ENCODE results near the gene ITSN1. TPM values are rescaled to one million over a fixed set of nuclear protein-coding genes. Genes with fewer than 3 reads are reported as not detected.

ITSN1 gene
- total RNA-seq, 1 experiment from 2014 or later, result 53.0 TPM

DNA sequence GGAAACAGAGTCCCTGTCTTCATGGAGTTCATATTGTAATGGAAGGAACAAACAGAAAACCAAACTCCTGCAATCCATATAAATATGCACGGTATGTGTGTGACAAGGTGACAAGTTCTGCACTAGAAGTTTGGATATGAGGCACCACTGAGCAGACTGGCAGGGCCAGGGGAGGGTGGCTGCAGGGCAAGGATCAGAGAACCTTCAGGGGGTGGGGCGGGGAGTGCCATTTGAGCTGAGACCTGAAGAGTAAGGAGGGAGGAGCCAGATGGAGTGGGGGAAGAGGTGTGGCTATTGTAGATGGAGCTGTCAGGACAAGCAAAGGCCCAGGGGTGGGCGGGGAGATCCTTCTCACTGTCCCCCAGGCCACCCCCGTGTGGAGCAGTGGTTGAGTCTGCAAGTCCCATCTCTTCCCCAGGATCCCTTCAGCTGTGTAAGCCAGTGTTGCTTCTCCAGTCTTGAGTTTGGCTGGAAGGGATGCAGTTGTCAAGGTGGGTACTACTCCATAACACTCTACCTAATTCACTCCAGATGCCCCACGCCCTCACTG lies 196.9 kb downstream of the ITSN1 start:
- DNase-seq (ENCODE audit: low spot score), result no peak

DNA sequence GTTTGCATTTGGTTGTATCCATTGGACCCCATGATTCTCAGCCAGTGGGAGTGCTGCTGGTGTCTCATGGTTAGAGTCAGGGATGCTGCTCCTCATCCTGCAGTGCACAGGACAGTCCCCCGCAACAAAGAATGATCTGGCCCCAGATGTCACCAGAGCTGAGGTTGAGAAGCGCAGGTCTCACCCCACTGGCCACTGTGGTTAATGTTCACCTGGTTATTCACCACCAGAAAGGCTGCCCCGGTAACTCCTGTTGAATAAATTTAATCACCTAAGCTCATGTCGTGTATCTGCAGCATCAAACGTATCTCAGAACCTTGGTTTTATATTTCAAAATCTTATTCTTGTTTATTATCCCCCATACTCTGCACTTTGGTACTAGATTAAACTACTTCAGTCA lies 197.5 kb downstream of the ITSN1 start:
- no peak for DNase-seq (ENCODE audit: low spot score)

DNA sequence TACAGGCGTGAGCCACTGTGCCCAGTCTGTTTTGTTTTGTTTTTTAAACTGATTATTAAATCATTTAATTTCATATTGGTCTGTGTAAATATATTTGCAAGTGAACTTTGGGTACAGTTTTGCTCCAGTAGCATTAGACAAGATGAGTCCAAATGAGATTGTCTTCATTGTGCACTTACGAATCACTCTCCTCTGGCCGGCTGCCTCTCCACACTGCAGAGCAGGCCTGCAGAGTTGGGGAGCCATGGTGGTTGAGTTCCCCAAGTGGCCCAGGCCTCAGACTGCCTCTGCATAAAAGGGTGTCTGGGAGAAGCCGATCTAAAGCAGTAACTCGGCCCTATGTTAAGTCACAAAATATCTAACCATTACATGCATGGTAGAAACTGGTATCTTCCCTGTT lies 198.5 kb downstream of the ITSN1 start:
- no peak for DNase-seq (ENCODE audit: low spot score)

DNA sequence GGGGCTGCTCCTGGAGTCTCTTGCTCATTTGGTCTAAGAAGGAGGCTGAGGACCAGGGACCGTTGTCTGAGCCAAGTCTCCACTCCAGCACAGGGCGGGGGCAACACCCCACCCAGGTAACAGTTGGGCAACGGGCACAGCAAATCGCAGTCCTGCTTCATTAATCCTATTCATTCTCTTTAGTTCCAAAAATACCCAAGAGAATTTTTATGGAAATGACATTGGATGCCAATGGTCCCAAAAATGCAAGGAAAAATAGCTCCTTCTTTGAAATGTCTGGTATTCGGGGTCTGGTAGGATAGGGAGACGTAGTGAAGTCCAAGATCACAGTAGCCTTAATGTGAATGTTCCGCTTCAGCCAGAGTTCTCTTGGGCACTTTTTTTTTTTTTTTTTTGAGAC lies 199.3 kb downstream of the ITSN1 start:
- DNase-seq (ENCODE audit: low spot score), result no peak

DNA sequence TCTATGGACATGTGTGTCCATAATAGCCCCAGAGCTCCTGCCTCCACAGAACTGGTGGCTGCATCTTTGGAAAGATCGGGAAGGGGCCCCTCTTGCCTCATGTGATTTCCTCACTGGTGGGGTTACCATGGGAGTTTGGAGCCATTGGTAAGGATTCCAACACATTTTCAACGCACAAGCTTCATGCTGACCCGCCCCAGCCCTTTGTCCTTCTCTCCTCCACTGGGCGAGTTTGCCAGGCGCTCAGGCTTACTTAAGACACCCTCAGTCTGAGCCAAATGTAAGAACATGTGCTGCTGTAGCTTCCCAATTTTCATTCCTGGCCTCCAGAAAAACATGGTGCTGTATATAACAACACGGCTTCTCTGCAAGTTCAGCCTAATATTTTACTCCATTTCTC lies 200.9 kb downstream of the ITSN1 start:
- DNase-seq (ENCODE audit: low spot score), result no peak

DNA sequence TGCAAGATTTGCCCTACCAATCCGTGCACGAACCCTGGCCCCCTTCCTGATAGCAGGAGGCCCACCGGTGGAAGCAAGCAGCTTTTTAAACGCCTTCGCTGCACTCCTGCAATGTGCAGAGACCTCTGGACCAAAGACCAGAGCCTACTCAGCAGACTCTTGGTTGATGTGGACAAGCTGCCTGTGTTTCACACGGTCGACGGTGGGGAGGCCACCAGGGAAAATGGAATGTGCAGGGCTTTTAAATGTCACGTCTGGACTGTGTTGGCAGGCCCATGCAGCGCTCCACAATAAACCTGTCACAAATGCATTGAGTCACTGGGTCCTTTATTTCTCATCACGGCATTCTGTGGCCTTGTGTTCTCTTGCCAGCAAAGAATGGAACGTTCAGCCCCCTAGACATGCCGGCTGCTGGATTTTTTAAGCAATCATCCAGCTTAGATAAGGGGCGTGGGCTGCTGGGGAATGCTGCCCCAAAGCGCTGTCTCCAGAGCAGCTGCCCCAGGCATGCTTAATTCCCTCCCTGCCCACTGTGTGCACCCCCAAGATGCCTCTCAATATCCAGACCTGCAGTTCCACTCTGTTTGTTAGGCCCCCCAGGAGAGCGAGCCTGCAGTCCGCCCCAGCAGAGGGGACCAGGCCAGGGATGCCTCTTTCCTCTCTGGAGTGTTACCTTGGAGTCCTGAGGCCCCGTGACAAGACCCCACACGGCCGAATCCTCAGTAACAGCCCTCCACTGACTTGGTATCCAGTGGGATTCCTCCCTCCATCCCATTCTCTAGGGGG lies 202.0 kb downstream of the ITSN1 start:
- DNase-seq (ENCODE audit: low spot score), result no peak

DNA sequence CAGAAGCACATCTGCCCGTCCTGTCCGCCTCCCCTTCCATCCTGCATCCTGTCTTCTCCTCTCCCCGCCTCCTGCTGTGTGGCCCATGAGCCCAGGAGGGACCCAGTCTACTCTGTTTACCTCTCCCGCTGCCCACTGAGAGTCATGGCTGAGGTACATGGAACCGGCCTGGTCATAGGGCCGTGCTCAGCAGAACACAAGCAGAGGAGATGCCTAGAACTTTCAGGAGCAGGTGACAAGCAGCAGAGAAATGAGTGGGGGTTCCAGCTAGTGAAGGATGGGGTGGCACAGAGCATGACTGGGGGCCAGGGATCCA lies 202.5 kb downstream of the ITSN1 start:
- no peak for DNase-seq (ENCODE audit: low spot score)

DNA sequence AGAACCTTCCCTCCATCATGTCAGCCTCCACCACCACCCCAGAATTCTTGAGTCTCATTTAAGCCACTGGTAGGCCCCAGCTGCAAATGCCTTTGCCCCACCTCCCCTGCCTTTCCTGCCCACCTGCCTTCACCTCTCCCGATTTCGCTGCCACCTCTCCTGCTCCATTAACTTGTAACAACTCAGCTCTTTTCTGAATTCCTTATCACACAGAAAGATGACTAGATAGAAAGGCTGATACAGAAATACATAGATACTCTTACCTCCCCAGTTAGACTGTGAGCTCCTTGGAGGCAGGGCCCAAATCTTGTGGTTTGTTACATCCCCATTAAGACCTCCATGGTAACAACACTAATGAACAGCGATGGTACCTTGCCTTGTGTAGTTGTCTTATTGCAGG lies 203.8 kb downstream of the ITSN1 start:
- no peak for DNase-seq (ENCODE audit: low spot score)

DNA sequence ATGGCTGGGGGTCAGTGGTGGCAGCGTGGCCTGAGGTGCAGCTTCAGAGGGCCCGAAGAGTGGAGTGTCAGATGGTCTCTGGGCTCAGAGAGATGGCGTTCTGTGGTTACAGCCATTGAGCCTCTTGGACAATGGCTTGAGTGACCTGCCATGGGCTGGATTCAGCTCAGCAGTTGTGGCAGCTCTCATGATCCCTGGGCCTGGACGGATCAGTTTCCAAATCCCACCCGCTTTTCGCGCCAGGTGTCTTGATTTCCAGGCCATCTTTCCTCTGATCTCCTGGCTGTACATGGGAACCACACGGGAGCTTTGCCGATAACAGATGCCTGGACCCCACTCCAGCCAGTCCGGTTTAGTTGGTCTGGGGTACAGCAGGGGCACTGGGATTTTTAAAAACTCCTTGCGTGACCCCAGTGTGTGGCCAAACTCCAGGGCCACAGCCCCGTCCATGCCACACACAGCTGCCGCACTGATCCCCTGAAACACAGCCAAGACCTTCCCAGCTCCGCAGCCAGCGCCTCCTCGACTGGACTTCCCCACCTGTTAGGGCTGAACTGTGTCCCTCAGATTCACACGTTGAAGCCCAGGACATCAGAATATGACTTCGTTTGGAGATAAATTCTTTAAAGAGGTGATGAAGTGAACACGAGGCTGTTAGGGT lies 205.4 kb downstream of the ITSN1 start:
- DNase-seq (ENCODE audit: low spot score), result no peak

DNA sequence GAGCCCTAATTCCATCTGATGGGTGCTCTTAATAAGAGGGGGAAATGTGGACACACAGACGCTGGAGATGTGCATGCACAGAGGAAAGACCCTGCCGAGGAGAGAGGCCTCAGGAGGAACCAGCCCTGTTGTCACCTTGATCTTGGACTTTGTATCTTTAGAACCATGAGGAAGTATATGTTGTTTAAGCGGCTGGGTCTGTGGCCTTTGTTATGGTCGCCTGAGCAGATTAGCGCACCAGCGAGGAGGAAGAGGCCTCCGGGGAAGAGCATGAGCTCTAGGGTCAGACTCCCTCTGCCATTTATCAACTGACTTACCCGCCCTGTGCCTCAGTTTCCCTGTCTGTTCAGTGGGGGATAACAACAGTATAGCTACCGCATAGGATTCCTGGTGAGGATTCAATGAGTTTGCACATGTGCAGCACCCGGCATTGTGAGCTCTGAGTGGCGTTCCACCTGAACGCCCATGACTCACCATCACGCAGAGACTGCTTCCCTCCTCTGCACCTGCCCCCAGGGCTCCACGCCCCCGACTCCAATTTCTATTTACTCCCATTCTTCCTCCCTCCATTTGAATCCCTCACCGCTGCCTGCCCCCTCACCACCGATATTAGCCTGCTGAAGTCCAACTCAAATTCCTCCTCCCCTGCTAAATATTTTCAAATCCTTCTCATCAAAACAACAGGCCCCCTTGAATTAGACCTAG lies 206.1 kb downstream of the ITSN1 start:
- no peak for DNase-seq (ENCODE audit: low spot score)

DNA sequence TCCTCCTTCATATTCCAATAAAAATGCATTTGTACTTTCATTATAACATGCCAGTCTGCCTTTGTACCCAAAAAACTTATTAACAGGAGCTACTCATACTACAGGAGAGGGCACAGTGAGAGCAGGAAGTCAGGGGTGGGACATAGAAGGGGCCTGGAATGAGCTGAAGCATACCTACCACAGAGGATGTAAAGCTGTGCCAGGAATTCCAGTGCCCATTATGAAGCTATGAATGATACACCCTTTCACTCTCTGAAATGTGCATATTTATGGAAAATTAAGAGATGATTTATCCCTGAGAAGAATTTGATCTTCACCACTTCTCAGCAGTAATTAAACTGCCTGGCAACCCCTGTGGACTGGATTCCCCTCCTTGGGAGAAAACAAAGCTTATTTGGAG lies 207.5 kb downstream of the ITSN1 start:
- peak; percentile 51 for DNase-seq (ENCODE audit: low spot score)

DNA sequence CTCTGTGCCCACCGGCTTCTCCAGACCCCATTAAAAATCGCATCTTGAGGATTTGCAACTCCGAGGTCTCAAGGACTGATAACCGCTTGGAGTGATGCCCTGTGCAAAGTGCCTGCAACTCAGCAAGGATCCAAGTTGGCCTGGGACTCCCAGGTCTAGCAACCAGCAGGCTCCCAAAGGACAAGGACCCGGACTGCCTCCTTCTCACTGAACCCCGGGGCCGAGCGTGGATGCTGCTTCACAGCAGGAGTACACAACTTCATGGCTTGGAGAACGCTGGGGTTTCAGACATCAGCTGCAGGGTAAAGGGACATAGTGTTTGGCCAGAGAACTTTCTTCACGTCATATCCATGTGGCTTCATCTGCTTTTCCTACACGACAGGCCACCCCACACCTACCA lies 208.1 kb downstream of the ITSN1 start:
- DNase-seq (ENCODE audit: low spot score), result no peak

DNA sequence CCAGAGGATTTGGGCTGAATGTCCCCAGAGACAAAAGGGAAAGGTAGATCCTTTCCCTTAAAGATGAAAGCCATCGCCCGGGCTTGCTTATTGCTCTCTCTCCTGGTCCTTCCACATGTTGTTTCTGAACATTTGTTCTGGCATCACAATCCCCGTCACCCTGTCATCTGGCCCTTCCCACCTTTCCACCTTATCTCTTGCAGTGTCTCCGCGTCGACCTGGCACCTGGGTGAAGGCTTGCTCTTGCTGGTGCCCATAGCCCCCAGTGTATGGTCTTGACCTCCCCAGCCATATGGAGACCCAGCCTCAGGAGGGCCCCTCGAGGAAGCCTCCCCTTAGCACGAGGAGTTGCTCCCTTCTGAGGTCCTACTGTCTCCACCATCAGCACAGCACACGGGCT lies 208.7 kb downstream of the ITSN1 start:
- no peak for DNase-seq (ENCODE audit: low spot score)

DNA sequence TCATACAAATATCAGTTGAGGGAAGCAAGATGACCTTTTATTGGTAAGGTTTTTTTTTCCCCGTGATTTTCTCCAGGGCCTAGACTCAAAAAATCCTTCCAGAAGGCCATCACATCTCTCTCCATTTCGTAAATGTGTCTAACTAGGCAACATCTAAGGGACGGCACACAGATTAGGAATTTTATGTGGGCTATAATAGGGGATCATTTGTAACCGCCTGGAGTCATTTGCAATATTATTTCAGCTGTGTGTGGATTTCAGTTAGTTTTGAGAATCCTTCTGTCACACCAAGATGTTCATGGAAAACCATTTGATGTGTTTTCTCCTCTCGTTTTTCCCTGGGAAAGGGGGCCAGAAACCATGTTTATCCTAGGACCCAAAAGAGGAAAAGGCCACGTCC lies 210.2 kb downstream of the ITSN1 start:
- DNase-seq (ENCODE audit: low spot score), result no peak

DNA sequence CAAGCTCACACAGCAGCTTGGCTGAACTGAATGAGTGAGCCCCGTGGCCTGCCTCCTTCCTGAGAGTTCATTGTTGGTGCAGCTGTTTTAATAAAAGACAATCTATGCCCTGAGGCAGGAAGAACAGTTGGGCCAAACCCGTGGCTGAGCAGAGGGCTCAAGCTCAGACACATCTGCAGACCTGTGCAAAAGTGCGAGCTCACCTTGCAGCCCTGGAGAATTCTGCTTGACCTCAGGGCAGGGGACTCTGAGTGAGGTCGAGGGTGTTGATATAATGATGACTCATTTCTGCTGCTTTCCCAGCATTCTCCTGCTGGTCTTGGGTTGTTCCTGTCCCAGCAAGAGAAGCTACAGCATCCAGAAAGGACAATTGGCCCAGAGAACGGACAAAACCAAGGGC lies 212.3 kb downstream of the ITSN1 start:
- peak; percentile 40 for DNase-seq (ENCODE audit: low spot score)

DNA sequence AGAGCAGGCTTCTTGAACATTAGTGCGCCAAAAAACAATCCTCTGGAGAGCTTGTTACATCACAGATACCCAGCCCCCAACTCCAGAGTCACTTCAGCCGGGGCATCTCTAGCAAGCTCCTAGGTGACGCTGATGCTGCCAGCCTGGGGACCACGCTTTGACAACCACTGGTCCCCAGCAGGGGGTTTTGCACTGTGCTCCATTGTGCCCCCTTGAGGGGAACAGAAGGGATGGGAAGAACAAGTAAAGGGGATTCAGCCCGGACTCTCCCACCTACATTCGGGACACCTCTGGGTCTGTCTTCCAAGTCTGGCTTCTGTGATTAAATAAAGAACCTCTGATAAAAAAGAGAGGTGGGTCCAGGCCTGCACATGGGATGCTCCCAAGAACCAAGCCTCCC lies 212.9 kb downstream of the ITSN1 start:
- DNase-seq (ENCODE audit: low spot score), result no peak

DNA sequence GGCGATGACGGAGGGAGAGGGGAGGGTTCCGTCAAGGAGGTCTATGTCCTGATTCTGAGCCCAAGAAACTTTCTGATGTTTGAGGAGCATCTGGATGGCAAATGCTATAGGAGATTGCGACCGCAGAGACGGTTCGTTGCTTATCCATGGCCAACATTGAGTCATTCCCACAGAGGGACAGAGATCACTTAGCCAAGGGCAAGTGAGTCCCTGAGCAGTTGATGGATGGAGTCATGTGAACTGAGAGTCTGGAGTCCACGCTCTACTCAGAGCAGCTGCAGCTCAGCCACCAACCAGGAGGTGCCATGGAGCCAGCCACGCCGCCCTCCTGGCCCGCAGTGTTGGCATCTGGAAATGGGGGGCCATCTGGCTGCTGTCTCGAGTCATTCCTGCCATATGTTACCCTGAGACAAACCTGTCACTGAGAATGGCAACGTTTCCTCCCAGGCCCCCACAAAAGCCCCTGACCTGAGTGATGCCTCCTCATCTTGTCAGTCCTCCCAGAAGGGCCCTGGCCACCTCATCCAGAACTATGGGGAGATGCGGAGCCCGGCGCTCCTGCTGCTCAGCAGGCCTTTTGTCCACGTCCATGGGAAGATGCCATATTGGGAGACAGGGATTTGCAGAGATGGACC lies 214.7 kb downstream of the ITSN1 start:
- no peak for DNase-seq (ENCODE audit: low spot score)

DNA sequence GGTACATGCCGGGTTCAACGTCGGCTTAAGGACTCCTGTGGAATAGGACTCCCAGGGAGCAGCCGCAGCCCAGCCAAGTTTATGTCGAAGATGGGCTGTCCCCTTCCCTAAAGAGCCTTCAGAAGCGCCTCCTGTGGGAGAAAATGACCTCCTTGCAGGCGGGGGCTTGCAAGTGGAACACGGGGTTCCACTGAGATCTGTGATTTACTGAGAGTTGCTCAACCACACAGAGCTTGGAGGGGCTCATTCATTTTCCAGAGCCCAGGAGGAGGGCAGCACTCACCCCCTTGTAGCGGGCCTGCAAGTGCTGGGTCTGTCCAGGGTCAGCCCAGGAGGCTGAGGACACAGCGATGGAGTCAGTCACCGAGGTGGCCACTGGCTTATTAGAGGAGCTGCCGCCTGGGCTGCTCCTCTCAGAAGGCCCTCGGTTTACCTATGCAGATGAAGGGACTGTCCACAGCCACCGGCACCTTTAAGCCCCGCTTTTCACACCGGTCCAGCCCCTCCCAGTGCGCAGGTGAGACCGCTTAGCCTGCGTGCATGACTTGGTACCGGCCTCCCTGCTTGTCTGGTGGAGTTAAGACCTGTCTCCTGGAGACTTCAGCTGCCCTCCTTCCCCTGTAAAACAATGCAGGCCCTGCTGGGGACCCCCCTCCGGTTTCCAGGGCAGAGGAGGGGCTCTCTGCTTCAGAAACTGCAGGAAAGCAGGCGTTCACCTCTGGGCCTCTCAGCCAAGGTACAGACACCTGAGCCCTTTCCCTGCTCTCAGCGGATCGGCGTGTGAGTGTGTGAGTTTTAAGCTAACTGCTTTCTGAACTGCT lies 215.8 kb downstream of the ITSN1 start:
- DNase-seq (ENCODE audit: low spot score), result no peak

DNA sequence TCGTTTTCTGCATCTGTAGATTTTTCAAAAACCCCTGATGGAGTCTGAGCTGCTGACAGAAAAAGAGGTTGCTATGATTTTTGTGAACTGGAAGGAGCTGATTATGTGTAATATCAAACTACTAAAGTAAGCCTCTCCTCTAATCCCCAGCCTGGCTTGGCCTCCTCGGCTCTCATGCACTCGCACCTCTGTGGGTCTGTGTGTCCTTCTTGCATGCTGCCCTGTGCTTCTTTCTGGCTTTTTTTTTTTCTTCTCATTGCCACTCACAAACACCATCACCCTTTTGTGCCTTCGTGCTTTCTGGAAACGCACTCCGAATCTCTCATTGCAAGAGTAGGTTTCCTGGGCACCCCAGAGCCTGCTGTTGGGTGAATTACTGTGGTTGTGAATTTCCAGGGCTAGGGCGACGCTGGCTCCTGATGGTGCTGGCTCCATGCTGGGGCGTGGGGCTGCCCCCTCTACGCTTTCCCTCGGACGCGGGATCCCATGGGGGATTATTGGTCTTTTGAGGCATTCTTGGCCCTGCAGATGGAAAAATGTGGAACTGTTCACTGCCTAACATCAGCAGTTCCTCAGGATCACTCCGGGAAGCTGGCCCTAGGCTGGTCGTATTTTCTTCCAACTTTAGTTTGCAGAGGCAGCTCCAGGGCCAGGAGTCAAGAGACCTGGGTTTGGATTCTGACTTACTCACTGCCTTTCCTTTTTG lies 216.5 kb downstream of the ITSN1 start:
- DNase-seq (ENCODE audit: low spot score), result no peak

DNA sequence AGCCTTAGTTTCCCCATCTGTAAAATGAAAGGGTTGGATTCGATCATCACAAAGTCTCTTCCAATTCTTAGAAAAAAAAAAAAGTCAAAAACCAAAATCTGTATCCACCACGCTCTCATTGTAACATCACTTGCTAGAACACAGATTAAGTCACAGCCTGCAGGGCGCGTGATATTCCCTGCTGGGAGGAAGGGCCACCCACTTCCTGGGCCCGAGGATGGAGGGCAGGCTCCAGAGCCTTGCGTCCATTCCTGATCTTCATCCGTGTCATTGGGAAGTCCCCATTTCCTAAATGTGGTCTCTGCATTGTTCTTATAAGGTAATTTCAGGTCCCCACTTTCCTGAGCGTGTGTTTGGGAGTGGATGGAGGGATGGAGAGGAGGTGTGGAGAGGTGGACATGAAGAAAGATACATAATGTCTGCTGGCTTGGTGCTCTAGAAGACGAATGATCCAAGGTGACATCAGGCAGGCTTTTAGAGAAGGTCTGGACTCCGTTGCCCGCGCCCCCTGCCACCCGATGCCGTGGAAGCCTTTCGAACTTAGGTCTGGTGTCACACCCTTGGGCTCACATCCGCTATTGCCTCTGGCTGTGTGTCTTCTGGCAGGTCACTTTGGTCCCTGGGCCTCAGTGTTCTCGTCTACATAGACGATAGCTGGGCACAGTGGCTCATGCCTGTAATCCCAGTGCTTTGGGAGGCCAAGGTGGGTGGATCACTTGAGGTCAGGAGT lies 217.2 kb downstream of the ITSN1 start:
- DNase-seq (ENCODE audit: low spot score), result peak; percentile 11
